Measurements from ENCODE around the gene STARD6. TPM values are rescaled to one million over a fixed set of nuclear protein-coding genes. Genes with fewer than 3 reads are reported as not detected.

The STARD6 gene, protein sequence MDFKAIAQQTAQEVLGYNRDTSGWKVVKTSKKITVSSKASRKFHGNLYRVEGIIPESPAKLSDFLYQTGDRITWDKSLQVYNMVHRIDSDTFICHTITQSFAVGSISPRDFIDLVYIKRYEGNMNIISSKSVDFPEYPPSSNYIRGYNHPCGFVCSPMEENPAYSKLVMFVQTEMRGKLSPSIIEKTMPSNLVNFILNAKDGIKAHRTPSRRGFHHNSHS
- total RNA-seq = not detected

- H3K4me1 ChIP-seq = peaks cover 0 to 6% of the 10 kb centered on the region in 2 donors
- H3K27ac ChIP-seq = peak within 1 kb of the TSS; percentile 40 to 73
- H3K9me3 ChIP-seq = no peaks in the 10 kb centered on the region
- DNase-seq (ENCODE audit: low spot score) = peak; percentile 87
- no peaks in the 10 kb centered on the region for H3K36me3 ChIP-seq
- TF ChIP-seq, protein P1, sequence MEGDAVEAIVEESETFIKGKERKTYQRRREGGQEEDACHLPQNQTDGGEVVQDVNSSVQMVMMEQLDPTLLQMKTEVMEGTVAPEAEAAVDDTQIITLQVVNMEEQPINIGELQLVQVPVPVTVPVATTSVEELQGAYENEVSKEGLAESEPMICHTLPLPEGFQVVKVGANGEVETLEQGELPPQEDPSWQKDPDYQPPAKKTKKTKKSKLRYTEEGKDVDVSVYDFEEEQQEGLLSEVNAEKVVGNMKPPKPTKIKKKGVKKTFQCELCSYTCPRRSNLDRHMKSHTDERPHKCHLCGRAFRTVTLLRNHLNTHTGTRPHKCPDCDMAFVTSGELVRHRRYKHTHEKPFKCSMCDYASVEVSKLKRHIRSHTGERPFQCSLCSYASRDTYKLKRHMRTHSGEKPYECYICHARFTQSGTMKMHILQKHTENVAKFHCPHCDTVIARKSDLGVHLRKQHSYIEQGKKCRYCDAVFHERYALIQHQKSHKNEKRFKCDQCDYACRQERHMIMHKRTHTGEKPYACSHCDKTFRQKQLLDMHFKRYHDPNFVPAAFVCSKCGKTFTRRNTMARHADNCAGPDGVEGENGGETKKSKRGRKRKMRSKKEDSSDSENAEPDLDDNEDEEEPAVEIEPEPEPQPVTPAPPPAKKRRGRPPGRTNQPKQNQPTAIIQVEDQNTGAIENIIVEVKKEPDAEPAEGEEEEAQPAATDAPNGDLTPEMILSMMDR (IDR thresholded peaks at IDR 0.05) = peak; percentile 14 to 55
- H3K27me3 ChIP-seq = no peaks in the 10 kb centered on the region
- peak within 1 kb of the TSS; percentile 65 to 86 for H3K4me3 ChIP-seq
Observed at GRCh38 chr18:54357660-54358494, at the start of gene STARD6, which contains the start of gene C18orf54. TSS of gene STARD6 (minus strand) at chr18:54357858. CDS start at chr18:54354573, 3,285 bp downstream. TSS of gene C18orf54 (plus strand) at chr18:54357906. CDS start at chr18:54360573, 2,667 bp downstream.

DNA sequence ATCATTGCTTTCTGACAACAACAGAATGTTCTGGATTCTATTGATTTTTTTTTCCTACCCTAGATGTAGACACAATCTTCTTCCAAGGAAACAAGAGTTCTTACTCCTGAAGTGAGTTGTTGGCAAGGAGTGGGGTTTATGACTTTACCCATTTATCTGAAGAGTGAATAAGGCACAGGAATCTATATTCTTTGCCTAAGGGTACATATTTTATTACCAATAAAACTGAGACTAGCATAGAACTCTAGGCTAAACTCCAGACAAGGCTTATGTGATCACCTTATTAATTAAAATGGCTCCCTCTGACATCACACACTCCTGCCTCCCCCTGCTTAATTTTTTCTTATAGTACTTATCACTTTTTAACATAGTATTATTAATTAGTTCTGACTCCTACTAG lies 47.6 kb upstream of the STARD6 start:
- Histone ChIP-seq H3K27me3 (no peaks in the 10 kb centered on the region), H3K4me1 (no peaks in the 10 kb centered on the region), H3K27ac (no peak overlapping the region), H3K4me3 (no peak overlapping the region), H3K36me3 (no peaks in the 10 kb centered on the region), H3K9me3 (no peaks in the 10 kb centered on the region)
- no peak for DNase-seq (ENCODE audit: low spot score)
- TF ChIP-seq, protein P1 (IDR thresholded peaks at IDR 0.05) = no peak

- Histone ChIP-seq H3K9me3 (no peaks in the 10 kb centered on the region), H3K27ac (no peak overlapping the region), H3K4me1 (no peaks in the 10 kb centered on the region), H3K4me3 (no peak overlapping the region), H3K36me3 (no peaks in the 10 kb centered on the region), H3K27me3 (no peaks in the 10 kb centered on the region)
- TF ChIP-seq, protein P1 (IDR thresholded peaks at IDR 0.05) = no peak
- DNase-seq (ENCODE audit: low spot score) = no peak
Observed at GRCh38 chr18:54396760-54397159, 39.1 kb upstream of the STARD6 start.

GRCh38 chr18:54393648-54394294 lies 36.1 kb upstream of the STARD6 start:
- TF ChIP-seq, protein P1 (IDR thresholded peaks at IDR 0.05) = no peak

DNA sequence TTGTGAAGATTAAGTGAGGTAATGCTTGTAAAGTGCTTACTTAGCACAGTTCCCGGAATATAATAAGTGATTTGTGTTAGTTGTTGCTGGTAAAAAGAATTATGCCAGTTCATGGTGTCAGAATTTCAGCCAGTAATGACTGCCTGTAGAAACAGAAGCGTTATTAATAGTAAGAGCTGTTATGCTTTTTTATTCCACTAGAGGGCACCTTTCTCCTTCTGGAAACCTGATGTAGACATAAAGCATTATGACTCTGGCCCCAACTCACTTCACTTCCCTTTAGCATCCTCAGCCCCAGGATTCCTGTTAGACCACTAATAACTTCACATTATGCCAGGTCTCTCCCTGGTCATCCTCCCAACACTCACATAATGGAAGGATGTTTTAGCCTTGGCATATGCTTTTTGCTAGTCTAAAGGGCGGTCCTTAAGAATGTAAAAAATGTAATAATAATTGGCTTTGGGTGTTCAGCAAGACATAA lies 34.9 kb upstream of the STARD6 start:
- TF ChIP-seq, protein P1 (IDR thresholded peaks at IDR 0.05) = peak; percentile 61 to 79
- no peak overlapping the region for H3K4me3 ChIP-seq
- H3K36me3 ChIP-seq = no peaks in the 10 kb centered on the region
- no peak for DNase-seq (ENCODE audit: low spot score)
- H3K27ac ChIP-seq = no peak overlapping the region
- no peaks in the 10 kb centered on the region for H3K27me3 ChIP-seq
- H3K4me1 ChIP-seq = no peaks in the 10 kb centered on the region
- no peaks in the 10 kb centered on the region for H3K9me3 ChIP-seq

More at GRCh38 chr18:54393648-54394294, 36.1 kb upstream of the STARD6 start:
- no peaks in the 10 kb centered on the region for H3K9me3 ChIP-seq
- H3K36me3 ChIP-seq = no peaks in the 10 kb centered on the region
- no peaks in the 10 kb centered on the region for H3K27me3 ChIP-seq
- H3K4me3 ChIP-seq = no peak overlapping the region
- no peak overlapping the region for H3K27ac ChIP-seq
- H3K4me1 ChIP-seq = no peaks in the 10 kb centered on the region
- no peak for DNase-seq (ENCODE audit: low spot score)
